ENCODE results near the gene RINT1.
"Not testable (repeated sequence)": the region's sequence is repeated elsewhere in the genome, so short reads cannot be mapped to it uniquely, and the experiment has no call there.

The RINT1 gene

DNA sequence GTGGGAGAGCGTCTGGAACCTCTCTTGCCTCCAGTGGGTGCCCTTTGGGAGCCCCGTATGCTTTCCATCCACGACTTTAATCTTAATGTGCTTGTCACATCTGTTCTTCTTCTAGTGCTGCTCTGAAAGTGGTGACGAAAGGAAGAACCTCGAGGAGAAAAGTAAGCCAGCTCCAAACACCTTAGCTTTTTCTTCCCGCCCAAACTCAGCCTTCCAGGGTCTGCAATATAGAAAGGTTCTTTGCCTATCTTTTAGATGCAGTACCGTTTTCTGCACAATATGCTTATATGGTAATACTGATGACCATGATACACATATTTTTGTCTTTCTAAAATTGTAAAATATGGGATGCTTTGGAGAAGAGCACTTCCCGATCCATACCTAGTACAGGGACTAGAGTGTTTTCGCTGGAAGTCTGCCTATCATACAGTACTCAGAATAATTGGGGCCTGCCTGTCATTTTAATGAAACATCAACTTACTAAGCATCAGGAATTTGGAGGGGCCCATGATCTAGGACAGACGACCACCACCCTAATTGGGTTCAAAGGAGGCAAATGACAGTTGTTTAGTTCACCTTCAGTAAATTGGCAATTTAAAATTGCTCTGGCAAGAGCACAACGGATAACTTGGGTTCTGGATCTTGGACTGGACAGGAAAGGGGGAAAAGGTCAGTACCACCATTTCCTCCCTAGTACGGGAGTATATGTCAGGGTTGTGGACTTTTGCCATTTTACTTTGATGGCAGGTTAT is 884 bp downstream of the RINT1 start:
- DNase-seq, result no peak

DNA sequence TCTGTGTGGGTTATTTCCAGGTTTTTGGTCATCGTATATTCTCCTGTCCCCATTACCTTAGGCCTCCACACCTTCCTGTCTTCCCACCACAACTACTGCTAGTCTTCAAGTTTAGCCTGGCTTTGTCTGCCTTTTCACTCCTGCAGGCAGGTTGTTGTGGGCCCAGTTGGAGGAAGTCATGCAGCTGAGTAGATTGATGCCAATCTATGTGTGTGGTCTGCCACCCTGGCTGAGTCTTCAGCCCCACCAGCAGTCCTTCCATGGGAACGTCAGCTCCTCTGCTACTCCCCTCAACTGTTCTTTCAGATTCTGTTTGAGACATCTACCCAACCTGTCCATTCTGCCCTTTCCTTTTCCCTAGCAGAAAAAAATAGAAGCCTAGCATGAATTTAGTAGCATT is 6.3 kb downstream of the RINT1 start:
- DNase-seq, result no peak

DNA sequence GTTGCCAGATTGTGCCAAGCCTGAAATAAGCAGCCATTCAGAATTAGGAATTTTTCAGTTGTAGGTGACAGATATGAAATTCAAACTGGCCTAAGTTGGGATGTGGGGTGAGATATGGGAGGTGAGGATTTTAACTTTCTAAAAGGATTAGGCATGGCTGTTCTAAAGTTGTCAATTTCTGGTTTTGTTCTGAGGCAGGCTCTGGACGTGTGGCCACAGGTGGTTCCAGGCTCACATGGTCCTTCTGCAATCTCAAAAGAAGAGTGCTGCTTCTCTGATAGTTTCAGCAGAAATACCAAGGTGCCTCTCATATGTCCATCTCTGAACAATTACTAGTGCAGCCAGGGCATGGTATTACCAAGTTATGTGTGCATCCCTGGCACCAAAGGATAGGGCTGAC is 27.9 kb downstream of the RINT1 start:
- DNase-seq, result no peak

DNA sequence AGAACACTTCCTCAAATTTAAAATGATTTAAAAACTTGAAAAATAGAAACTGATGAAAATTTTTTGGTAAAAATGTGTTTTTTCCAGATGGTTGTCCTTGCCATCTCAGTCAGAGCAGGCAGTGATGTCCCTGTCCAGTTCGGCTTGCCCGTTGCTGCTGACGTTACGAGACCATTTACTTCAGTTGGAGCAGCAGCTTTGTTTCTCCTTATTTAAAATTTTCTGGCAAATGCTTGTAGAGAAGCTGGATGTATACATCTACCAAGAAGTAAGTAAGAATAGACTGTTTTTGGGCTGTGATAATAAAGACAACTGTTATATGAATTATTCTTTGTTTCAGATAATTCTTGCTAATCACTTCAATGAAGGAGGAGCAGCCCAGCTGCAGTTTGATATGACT is 33.2 kb downstream of the RINT1 start:
- DNase-seq, result no peak

DNA sequence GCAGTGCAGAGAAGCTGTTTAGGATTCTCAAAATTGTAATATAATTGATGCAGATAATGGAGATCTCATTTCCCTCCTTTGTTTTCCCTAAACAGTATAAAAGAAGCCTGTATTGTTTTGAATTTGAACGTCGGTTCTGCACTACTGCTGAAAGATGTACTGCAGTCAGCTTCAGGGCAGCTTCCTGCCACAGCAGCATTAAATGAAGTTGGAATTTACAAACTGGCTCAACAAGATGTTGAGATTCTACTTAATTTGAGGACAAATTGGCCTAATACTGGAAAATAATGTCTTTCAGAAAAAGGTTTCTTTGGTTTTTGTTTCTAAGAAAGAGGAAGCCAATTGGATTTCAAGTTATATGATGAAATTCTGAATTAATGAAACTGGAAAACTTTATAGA is 35.0 kb downstream of the RINT1 start:
- DNase-seq, result no peak

DNA sequence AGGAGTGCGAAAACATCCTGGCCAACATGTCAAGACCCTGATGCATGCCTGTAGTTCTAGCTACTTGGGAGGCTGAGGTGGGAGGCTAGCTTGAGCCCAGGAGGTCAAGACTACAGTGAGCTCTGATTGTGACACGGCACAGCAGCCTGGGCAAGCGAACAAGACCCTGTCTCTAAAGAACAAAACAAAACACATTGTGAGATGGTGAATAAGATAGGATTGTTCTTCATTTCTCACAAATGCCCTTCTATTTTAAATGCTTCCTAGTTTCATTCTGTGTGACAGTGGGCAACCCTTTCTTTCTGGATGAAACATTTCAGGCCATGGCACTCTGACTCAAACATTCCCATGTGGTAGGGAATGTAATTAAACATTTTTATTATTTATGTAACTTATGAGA is 35.8 kb downstream of the RINT1 start:
- DNase-seq, result no peak

DNA sequence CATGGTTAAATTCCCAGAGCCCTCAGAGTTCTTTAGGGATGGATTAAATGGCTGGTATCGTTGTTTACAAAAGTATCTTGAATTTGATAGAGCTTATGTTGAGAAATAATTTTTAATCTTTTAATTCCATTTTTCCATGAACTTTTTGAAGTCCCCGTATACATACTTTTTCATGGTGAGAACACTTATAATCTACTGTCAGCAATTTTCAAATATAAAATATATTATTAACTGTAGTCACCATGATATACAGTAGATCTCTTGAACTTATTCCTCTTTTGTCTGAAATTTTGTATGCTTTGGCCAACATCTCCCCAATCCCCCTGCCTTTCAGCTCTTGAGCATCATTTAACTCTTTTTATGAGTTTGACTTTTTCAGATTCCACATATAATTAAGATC is 39.9 kb downstream of the RINT1 start:
- DNase-seq, result no peak

DNA sequence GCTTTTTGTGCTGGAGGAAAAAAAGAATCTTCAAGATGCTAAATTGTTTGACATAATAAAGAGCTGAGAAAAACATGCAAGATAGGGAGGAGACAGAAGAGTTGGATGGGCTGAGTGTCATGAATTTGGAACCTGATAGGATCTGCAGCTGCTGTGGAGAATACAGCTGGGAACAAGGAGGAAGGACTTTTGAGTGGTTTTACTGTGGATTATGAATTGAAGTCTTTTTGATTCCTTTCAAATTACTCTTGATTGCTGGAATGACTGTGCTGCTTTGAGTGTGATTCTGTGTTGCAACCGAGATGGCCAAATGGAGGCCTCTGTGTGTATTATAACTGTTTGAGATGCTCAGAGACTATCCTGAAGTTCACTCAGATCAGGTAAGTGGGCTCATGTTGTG is 45.2 kb downstream of the RINT1 start:
- DNase-seq, result no peak

DNA sequence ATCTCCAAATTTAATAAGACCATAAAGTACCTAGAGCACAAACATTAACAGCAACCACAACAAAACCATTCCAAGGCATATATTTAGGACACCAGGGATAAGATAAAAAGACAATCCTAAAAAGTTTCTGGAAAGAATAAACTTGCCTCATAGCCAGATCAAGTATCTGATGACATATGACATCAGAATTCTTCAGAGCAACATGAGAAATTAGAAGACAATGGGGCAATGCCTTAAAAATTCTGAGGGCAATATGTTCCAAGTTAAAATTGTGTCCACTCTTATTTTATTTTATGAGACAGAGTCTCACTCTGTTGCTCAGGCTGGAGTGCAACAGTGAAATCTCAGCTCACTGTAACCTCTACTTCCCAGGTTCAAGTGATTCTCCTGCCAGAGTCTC is 46.5 kb downstream of the RINT1 start:
- DNase-seq, result no peak

DNA sequence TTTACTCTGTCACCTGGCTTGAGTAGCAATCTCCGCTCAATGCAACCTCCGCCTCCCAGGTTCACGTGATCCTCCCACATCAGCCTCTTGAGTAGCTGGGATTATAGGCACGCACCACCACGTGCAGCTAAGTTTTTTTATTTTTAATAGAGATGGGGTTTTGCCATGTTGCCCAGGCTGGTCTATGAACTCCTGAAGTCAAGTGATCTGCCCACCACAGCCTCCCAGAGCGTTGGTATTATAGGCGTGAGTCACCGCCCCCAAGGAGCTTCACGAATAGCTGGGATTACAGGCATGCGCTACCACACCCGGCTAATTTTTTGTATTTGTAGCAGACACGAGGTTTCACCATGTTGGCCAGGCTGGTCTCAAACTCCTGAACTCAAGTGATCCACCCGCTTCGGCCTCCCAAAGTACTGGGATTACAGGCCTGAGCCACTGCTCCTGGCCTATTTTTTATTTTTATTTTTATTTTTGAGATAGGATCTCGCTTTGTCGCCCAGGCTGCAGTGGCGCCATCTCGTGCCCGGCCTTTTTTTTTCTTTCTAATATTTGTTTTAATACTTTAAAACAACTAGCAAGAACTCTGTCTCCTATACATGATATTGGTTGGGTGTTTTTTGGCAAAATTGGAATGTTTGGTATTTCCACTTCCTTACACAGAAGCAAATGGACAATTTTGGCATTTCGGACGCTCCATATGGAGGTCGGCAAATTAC is 48.2 kb downstream of the RINT1 start:
- DNase-seq, result no peak

DNA sequence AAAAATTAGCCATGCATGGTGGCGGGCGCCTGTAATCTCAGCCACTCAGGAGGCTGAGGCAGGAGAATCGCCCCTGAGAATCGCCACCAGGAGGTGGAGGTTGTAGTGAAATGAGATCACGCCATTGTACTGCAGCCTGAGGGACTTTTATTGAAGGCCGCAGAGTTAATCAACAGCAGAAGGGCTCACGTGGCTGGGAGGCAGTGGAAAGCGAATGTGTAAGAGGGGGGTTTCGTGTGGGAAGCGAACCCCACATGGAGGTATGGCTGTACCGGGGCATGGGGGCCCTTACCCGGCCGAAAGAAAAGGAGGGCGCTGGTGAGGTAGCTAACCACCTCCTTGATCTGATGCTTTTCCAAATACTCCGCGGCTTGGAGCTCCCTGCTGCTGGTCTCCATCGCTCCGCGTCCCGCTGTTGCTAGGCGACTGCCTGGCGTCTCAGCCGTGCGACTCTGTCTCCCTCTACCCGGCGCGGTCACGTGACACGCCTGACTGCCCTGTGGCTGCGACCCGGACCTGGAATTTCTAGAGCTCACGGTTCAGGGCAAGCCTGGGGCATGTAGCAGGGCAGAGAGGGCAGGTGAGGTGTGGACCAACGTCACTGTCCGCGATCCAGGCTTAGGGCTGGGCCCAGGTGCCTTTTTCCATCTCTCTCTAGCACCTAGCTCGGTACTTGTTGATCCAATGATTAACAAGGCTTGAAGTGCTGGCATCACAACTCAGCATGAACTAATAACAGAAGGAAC is 49.2 kb downstream of the RINT1 start, which contains the start of gene EFCAB10:
EFCAB10 (minus strand) TSS at position 428 of the 746 bp plus-strand sequence; CDS start at position 398, 30 bp downstream.
- peak; percentile 40 for DNase-seq

DNA sequence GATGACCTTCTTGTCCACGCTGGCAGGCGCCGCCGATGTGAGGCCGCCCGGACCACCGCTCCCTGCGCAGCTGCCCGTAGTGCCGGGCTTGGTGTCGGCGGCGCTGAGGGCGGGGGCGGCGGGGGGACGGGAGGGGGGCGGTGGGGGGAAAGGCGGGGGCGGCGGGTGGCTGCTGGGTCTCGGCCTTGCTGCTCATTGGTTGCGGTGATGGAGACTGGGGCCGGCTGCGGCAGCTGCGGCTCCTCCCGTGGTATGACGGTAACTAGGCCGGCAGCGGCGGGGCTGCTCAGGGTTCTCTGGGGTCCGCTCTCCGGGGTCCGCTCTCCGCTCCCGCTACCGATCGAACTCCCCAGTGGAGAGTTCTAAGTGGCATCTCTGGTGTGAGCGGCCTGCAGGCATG is 51.1 kb downstream of the RINT1 start:
- DNase-seq, result no peak

DNA sequence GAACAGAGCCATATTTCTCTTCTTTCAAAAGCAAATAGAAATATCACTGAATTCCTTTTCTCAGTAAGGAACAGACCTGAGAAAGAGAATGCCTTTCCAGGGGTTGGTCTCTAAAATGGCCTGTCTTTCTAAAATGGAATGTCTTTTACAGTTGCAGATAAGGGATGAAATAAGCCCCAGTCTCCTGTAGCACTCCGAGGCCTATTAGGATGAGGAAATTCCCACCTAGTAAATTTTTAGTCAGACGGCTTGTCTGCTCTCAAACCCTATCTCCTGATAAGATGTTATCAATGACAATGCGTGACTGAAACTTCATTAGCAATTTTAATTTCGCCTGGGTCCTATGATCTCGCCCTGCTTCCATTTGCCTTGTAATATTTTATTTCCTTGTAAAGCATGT is 52.2 kb downstream of the RINT1 start:
- DNase-seq, result no peak

DNA sequence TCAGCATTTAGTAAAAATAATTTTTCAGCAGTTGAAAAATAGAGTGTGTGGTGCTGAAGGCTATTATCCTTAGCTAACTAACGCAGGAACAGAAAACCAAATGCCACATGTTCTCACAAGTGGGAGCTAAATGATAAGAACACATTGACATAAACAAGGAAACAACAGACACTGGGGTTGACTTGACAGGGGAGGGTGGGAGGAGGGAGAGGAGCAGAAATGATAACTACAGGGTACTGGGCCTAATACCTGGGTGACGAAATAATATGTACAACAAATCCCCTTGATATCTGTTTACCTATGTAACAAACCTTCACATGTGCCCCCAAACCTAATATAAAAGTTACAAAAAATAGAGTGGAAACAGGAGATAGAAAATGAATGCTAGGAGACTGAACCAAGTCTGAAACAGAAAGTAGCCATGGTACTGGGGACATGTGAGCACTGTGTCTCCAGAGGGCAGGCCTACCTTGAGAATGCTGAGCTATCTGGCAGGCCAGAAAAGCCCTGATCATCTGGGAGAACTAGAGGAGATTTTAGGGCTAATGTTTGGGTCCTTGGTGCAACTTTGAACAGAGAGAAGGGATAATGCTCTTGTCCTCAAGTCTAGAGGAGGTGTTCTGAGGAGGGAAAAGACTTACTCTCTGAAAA is 54.0 kb downstream of the RINT1 start:
- no peak for DNase-seq

DNA sequence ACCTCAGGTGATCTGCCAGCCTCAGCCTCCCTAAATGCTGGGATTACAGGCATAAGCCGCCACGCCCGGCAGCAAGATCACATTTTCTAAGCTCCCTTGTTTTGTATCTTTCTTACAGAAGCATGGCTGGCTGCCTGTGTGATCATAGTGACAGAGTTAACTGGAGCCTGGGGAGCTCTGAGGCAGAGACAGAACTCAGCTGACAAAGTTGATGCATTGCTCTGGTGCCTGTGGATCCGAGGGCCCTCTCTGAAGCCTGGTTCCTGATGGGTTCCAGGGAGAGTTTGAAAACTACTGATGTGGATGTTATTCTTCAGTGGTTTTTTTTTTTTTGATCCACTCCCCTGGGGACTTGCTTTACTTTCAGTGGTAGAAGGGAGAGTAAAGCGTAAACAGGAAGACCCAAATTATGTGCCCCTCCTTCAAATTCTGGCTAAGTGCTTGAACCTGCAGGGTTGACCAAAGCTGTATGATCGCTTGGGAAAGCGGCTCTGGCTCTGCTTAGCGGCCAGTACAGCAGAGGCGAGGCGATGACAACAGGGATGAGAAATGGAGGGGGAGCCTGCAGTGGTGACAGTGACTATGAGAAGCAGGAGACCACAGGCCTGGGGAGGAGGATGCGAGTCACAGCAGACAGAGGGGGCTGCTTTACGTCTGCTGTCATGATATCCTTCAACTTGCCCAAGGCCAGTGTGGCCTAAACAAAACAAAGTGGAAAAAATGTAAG is 56.1 kb downstream of the RINT1 start:
- no peak for DNase-seq

DNA sequence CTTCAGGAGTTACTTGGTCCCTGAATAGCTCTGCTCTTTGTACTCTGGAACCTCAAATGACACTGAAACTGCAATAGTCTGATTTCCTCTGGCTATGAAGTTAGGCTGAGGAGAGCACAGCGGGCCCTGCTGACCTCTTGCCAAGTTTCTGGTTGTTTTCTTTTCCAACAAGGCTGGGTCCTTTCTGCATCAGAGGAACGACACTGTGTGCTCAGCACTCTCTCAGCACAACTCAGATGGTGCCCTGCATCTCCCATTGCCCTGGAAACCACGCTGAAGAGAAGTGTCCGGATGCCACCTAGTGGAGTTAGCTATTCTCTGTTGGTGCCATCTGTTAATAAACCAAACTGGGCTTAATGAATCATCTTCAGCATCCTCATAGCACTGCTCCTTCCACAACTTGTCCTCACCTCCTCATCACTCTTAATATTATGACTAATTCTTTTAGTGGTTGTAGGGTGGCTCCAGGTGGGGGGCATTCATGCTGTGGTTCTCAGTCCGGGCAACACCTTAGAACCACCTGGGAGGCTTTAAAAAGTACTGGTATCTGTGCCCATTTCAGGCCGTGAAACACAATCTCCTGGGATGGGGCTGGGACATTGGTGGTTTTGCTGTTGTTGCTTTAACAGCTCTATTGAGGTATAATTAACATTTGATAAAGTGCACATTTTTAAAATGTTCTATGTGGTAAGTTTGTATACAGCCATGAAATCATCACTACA is 57.5 kb downstream of the RINT1 start:
- DNase-seq, result peak; percentile 87

DNA sequence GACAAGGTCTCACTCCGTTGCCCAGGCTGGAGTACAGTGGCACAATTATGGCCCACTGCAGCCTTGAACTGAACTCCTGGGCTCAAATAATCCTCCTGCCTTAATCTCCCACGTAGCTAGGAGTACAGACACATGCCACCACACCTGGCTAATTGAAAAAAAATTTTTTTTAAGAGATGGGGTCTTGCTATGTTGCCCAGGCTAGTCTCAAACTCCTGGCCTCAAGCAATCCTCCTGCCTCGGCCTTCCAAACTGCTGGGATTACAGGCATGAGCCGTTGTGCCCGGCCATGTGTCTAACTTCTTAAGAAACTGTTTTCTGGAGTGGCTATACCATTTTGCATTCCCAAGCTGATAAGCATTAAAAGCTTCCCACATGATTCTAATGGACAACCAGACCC is 58.8 kb downstream of the RINT1 start:
- DNase-seq, result no peak

DNA sequence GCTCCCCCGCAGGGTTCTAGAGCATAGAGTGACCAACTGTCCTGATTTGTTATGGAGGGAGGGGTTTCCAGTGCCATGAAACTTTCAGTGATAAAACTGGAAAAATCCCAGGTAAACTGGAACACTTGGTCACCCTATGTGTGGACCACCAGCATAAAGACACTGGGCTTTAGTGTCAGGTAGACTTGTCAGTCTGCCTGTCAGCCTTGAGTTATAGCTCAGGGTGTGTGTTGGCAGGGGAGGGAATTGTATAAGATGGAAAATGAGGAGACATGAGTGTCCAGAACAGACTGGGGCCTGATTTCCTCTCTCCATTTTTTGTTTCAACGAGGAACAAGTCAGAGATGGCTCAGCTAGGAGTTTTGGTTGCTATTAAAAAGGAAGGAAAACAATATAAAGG is 59.5 kb downstream of the RINT1 start:
- DNase-seq, result no peak

DNA sequence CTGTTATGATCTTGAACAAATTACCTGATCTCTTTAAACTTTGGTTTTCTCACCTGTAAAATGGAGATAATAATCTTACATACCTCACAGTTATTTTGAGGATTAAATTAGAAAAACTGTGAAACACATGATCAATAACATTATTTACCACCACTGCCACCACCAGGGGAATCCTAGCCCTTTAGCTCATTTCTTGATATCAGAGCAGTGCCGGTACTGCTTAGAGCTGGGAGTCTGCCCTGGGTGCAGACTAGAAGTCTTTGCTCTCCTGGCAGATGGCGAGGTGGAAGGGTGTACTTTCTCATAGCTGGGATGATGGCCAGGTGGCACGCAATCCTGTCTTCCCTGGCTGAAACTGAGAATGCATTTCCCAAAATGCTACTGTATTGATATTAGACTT is 62.0 kb downstream of the RINT1 start:
- DNase-seq, result no peak

DNA sequence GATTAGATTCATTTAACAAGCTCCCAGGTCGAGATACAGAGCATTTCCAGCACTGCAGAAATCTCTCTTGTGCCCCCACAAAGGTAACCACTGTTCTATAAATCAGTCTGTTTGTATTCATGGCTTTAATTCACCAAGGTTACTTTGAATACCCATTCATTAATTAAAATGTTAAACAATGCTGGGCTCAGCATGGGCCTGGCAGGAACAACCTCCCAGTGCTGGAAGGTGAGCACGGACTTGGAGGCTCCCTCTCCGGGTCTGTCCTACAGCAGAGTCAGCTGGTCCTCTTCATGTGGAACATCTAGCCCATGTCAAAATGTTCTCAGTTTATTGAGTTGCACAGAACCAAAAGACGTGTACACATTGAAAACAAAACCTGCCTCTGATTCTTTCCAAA is 64.9 kb downstream of the RINT1 start:
- no peak for DNase-seq

DNA sequence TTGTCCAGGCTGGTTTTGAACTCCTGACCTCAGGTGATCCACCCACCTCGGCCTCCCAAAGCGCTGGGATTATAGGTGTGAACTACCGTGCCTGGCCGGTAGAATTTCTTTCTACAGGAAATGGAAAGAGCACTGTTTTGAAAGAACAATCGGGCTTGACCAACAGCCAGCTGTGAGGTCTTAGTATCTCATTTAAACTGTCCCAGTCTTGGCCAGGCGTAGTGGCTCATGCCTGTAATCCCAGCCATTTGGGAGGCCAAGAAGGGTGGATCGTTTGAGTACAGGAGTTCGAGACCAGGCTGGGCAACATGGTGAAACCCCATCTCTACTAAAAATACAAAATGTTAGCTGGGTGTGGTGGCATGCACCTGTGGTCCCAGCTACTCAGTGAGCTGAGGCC is 67.1 kb downstream of the RINT1 start:
- DNase-seq, result not testable (repeated sequence)

DNA sequence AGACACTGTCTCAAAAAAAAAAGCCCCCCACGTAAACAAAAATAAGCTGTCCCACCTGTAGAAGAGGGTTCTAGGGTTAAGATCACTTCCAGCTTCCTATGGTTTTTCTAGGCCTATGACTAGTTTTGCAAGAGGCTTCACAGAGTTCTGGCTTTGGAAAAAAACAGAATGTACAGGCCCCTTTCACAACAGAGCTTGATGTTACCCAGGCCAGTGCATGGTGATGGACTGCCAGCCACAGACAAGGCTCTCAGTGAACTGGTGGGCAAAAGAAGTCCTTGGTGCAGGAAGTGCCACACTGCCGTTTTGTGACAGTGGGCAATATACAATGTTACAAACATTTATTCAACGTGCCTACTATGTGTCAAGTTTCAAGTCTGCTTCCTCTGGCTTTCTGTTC is 67.5 kb downstream of the RINT1 start:
- DNase-seq, result no peak
